ENCODE results near the gene HMCN1.

GRCh38 chr1:185759061-185759460 is 24.9 kb downstream of the HMCN1 start:
- TF ChIP-seq HDGF (IDR thresholded peaks at IDR 0.05; ENCODE audit: borderline replicate concordance) (no peak), TARDBP (IDR thresholded peaks at IDR 0.05) (no peak), BHLHE40 (IDR thresholded peaks at IDR 0.05; ENCODE audit: borderline replicate concordance) (no peak), SP1 (IDR thresholded peaks at IDR 0.05) (no peak)
